Activated naive CD8-positive, alpha-beta T cell treated with anti-CD3 and anti-CD28 coated beads for 36 hours (primary cell): ENCODE data around the gene ETF1. TPM values are rescaled to one million over a fixed set of nuclear protein-coding genes. Genes with fewer than 3 reads are reported as not detected.
A peak's percentile ranks its signal among the peaks of the same experiment; 100 is the strongest.

ENCODE experiments used
- DNase-seq: peaks from one replicate; pipeline ENCODE4 v3.0.0; 2021
- H3K27ac Mint-ChIP-seq: one replicate; pipeline ENCODE4 v1.8.0; 2022; ENCODE audit warnings: mild to moderate bottlenecking, moderate library complexity, mixed read lengths
- H3K27me3 Mint-ChIP-seq: one replicate; pipeline ENCODE4 v1.8.0; 2022; ENCODE audit warnings: mild to moderate bottlenecking, mixed read lengths
- H3K36me3 Mint-ChIP-seq: one replicate; pipeline ENCODE4 v1.8.0; 2021; ENCODE audit warnings: mild to moderate bottlenecking, mixed read lengths
- H3K4me1 Mint-ChIP-seq: one replicate; pipeline ENCODE4 v1.8.0; 2021; ENCODE audit warnings: mixed read lengths
- H3K4me3 Mint-ChIP-seq: one replicate; pipeline ENCODE4 v1.8.0; 2022; ENCODE audit warnings: mild to moderate bottlenecking, moderate library complexity, mixed read lengths
- H3K9me3 Mint-ChIP-seq: one replicate; pipeline ENCODE4 v1.8.0; 2022; ENCODE audit warnings: mixed read lengths
- total RNA-seq, 2 experiments: library from RNA; stranded (reverse); gene quantifications; one replicate each; pipeline ENCODE4 v1.2.3, GENCODE V29; 2021

Gene ETF1
- total RNA-seq, 2 experiments from 2014 or later, result 256 TPM

DNA sequence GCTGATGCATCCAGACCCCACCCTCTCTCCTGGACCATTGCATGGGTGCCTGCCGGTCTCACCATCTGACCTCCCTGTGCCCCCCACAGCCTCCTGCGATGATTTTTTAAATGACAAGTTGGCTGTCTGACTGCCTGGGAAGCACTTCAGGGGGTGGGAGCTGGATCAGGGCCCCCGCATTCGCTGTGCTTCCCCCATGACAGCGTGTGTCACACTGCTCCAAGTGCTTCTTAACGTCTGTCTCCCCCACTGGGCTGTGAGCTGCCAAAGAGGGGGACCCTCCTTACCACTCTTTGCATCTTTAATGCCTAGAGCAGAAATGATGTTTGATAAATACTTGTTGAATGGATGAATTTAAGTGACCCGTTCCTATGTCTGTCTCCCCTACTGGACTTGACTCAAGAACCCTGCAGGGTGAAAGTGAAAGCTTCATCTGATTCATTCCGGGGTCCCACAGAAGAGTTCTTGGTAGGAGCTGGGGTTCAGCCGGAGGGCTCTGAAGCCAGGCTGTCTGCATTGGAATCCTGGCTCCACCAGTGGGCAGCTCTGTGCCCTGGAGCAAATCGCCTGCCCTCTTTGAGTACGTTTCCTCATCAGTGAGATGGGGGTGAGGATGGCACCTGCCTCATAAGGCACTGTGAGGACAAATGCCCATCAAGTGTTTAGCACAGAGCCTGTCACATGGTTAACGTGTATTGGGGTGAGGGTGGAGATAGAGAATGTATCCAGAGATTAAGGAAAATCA is 85.3 kb downstream of the ETF1 start:
- Mint-ChIP-seq H3K4me1 (peaks cover 40% of the 10 kb centered on the region), H3K36me3 (peaks cover 2% of the 10 kb centered on the region), H3K4me3 (peak overlapping the region; percentile 71), H3K27me3 (no peaks in the 10 kb centered on the region), H3K9me3 (no peaks in the 10 kb centered on the region), H3K27ac (peak overlapping the region; percentile 76)
- no peak for DNase-seq

Other genes starting within 250 kb of the ETF1 start
- 1 to 10 TPM; 8.4 to 8.7 TPM for gene CDC25C, start 211.4 kb downstream of the ETF1 start, total RNA-seq
- gene FAM53C, start 205.0 kb downstream of the ETF1 start, total RNA-seq, result 10 to 100 TPM; 32.7 to 34.3 TPM
- gene KDM3B, start 190.6 kb downstream of the ETF1 start, total RNA-seq, result 10 to 100 TPM; 38.0 to 39.8 TPM
- gene REEP2, start 104.2 kb downstream of the ETF1 start, total RNA-seq, result 1 to 10 TPM; 3.5 to 4.0 TPM
- gene EGR1, start 77.8 kb downstream of the ETF1 start, total RNA-seq, result 10 to 100 TPM; 48.0 to 48.1 TPM
- 100 to 1,000 TPM; 578 to 584 TPM for gene HSPA9, start 32.2 kb upstream of the ETF1 start, total RNA-seq
- 10 to 100 TPM; 58.1 to 69.7 TPM for gene CTNNA1, start 210.2 kb upstream of the ETF1 start, total RNA-seq